22Rv1 (cell line): ENCODE results near the gene BAX.

Experiments used
- H3K27ac ChIP-seq: fragments of 450-650 bp; 2 replicates; pipeline ENCODE4 v1.5.1; 2017
- ZFX ChIP-seq: fragments of 450-650 bp; IDR thresholded peaks from 2 replicates; pipeline ENCODE4 v1.6.1; 2017; ENCODE audit warnings: antibody characterized with exemption, borderline replicate concordance
- TF ChIP-seq, protein P1 (sequence below): fragments of 450-650 bp; IDR thresholded peaks from 2 replicates; pipeline ENCODE4 v1.5.1; 2017; ENCODE audit warnings: mild to moderate bottlenecking

The BAX gene

DNA sequence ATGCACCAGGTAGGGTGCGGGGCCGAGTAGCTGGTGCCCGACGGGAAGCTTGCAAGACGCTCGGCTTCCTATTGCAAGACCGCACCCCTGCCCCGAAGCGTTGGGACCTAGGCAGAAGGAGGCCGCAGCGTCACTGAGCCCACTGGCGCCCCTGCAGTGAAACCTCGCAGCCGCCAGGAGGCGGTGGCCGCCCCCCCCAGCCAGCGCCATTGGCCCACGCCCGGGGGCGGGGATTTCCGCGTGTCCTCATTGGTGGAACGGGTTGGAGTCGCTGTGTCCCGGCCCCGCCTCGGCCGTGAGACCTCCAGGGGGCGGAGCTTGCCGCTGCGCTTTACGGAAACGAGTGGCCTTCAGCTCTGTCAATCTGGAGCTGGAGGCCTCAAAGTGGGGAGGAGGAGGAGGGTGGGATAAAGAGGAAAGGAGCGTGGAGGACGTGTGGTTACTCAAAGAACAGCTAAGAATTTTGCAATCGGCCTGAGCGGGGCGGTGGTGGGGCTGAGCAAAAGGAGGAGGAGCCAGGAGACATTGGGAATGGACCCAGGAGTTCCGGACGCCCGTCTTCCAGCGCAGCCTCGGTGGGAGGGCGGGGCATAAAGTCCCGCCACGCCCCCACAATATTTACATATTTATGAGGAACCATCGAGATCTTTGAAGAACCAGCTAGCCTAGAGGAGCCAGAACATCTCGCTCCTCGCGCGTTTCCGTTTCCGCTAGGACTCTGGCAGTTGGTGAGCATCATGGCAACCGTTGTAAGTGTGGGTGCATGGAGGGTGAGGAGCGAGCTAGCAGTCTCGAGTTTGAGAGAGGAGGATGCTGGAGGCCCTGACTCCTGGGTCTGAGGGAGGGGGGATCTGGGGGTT lies 38.7 kb downstream of the BAX start, which contains the start of the genes GYS1 and RUVBL2:
TSS of gene GYS1 (minus strand) at position 135 of the 860 bp plus-strand sequence. CDS start 197 bp downstream, outside the sequence.
TSS of gene RUVBL2 (plus strand) at position 713 of the 860 bp plus-strand sequence. CDS start at position 738, 25 bp downstream.
- peak within 1 kb of the TSS; percentile 92 for H3K27ac ChIP-seq
- TF ChIP-seq, protein P1, sequence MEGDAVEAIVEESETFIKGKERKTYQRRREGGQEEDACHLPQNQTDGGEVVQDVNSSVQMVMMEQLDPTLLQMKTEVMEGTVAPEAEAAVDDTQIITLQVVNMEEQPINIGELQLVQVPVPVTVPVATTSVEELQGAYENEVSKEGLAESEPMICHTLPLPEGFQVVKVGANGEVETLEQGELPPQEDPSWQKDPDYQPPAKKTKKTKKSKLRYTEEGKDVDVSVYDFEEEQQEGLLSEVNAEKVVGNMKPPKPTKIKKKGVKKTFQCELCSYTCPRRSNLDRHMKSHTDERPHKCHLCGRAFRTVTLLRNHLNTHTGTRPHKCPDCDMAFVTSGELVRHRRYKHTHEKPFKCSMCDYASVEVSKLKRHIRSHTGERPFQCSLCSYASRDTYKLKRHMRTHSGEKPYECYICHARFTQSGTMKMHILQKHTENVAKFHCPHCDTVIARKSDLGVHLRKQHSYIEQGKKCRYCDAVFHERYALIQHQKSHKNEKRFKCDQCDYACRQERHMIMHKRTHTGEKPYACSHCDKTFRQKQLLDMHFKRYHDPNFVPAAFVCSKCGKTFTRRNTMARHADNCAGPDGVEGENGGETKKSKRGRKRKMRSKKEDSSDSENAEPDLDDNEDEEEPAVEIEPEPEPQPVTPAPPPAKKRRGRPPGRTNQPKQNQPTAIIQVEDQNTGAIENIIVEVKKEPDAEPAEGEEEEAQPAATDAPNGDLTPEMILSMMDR = peak; percentile 98
- TF ChIP-seq ZFX = no peak

DNA sequence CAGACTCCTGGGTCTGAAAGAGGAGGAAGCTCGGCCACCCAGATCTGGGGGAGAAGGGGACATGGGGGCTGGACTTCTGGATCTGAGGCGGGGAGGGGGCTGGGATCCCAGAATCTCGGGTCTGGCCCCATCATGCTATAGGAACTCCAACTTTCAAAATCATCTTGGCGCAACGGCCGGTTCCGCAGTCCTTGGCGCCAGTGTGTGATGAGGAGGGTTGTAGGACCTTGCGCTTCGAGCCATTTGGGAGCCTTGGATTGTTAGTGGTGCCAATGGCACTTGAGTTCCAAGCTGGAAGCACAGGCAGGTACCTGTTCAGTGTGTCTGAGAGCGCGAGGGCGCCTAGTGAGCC lies 39.3 kb downstream of the BAX start:
- no peak for TF ChIP-seq ZFX
- TF ChIP-seq, protein P1 = no peak
- H3K27ac ChIP-seq = peak overlapping the region; percentile 92

DNA sequence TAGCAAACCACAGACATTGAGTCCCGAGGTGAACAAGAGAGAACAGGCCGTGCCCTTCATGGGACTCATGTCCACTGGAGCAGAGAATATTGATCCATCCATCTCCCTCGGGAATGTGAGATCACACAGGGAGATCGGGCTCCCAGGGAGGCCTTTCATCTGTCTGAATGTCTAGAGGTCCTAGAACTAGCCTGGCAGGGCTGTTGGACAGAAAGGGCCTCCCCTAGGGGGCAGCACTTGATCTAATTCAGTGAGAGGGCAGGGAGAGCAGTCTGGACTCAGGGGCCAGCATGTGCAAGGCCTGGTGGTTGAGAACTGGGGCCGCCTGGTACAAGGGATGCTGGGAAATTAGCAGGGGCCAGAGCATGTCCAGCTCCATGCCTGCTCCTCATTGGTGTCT lies 43.3 kb downstream of the BAX start:
- no peak overlapping the region for H3K27ac ChIP-seq
- TF ChIP-seq, protein P1 = peak; percentile 79
- TF ChIP-seq ZFX = no peak

DNA sequence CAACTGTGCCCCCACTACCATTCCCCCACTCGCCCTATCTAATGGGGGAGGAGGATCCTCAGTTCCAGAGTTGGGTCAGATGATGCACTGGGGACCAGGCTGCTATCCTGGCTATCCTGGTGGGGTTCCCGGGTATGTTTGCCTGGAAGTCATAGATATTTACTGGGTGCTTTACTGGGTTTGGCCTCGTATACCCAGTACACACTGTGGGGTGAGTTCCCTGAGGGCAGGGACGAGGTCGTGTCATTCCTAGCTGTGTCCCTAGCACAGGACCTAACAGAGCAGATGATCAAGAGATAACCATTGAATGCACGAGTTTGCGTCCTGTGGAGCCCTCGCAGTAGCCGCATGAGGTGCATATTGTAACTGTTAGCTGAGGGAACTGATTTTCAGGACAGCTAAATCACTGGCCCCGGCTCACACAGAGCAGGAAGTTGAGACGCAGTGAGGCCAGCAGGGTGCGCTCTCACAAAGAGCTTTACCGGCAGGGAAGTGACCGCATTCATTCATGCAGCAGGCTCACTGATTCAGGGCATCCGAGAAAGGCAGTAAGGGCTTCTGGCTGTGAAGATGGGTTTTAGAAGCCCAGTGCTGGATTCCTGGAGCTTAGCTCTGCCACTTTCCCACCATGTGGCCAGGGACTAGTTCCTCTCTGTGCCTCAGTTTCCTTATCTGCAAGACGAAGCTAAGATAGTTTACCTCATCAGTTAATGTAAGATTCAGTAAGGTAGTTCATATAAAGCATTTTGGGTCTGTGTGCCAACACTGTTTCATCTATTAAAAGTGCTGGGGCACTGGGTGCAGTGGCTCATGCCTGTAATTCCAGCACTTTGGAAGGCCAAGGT lies 45.0 kb downstream of the BAX start:
- TF ChIP-seq, protein P1 = peak; percentile 87
- no peak for TF ChIP-seq ZFX
- no peak overlapping the region for H3K27ac ChIP-seq

DNA sequence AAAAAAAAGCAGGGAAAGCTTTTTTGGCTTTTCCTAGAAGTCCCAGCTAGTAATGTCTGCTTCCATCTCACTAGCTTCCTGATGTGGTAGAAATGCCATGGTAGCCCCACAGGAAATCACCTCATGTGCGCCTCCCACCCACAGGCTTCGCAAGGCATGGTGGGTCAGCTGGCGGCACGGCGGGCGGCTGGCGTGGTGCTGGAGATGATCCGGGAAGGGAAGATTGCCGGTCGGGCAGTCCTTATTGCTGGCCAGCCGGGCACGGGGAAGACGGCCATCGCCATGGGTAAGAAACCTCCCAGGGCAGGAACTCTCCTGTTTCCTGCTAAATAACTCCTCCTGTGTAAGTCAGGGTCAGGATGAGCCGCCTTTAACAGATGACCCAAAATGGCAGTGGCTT lies 49.5 kb downstream of the BAX start:
- no peak overlapping the region for H3K27ac ChIP-seq
- TF ChIP-seq, protein P1 = no peak
- no peak for TF ChIP-seq ZFX

DNA sequence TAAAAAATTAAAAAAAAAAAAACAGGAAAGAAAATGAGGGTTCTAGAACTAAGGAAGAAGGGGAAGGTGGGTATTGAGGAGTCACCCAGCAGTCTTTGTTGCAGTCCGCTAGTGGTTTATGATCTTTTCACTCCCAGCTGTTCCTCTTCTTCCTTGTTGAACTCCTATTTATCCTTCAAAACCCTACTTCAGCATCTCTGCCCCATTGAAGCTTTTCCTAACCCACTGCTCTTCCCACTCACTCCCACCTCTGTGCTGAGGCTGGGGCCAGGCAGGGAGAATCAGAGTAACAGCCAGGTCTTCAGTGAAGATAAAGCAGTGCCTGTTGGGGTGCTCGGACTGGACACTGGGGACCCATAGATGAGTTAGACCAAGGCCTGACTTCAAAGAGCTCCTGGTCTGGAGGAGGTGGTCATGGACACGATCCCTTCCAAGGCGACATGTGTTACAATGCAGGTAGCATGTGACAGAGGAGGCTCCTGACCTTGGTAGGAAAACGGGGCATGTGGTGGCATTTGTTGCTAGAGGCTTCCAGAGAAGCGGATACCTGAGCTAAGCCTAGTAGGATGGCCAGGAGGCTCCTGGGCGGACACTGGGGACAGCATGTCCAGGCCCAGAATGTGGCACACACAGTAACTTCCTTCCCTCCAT lies 50.4 kb downstream of the BAX start:
- TF ChIP-seq ZFX = no peak
- TF ChIP-seq, protein P1 = no peak
- H3K27ac ChIP-seq = no peak overlapping the region
